Upper lobe of right lung (tissue), 1 donor: Measurements from ENCODE around the gene C6orf132. TPM values are rescaled to one million over a fixed set of nuclear protein-coding genes. Genes with fewer than 3 reads are reported as not detected.

Source experiments
- ATAC-seq: fragments of 200-7000 bp; cut with Tn5 transposase; one replicate; pipeline ENCODE4 v1.9.1; 2020; ENCODE audit warnings: mild to moderate bottlenecking, moderate library complexity
- DNase-seq: peaks from one replicate; pipeline ENCODE4 v3.0.0-alpha.2; 2020
- H3K27ac ChIP-seq: fragments of 200-600 bp; one replicate; pipeline ENCODE4 v1.8.0; 2022
- H3K27me3 ChIP-seq: fragments of 200-600 bp; one replicate; pipeline ENCODE4 v1.8.0; 2022; ENCODE audit warnings: mild to moderate bottlenecking
- H3K36me3 ChIP-seq: fragments of 200-600 bp; one replicate; pipeline ENCODE4 v1.8.0; 2022
- H3K4me1 ChIP-seq: fragments of 200-600 bp; one replicate; pipeline ENCODE4 v1.8.0; 2022
- H3K4me3 ChIP-seq: fragments of 200-600 bp; one replicate; pipeline ENCODE4 v1.8.0; 2022; ENCODE audit warnings: mild to moderate bottlenecking
- H3K9me3 ChIP-seq: fragments of 200-600 bp; one replicate; pipeline ENCODE4 v1.8.0; 2022
- intact Hi-C: fragments of 100-400 bp; cut with DNase I; formaldehyde crosslinking; loops from one replicate; pipeline ENCODE4 v1.11.0; 2022
- total RNA-seq: library from RNA; stranded (reverse); fragmentation: NEBNext Ultra II Directional; extraction: Animal tissue kit (Norgen Biotek cat#: 25700); gene quantifications from one replicate; pipeline ENCODE4 v1.2.1, GENCODE V29; 2021
- TF ChIP-seq, protein P1 (sequence below): fragments of 200-600 bp; IDR thresholded peaks from one replicate; pipeline ENCODE4 v1.8.0; 2022; ENCODE audit warnings: antibody characterized with exemption
- donor health status: DM: no; HTN: yes; CAD: no; lungs with severe emphysema.

C6orf132 gene
- total RNA-seq, 1 donor from 2014 or later = 11.5 TPM

DNA sequence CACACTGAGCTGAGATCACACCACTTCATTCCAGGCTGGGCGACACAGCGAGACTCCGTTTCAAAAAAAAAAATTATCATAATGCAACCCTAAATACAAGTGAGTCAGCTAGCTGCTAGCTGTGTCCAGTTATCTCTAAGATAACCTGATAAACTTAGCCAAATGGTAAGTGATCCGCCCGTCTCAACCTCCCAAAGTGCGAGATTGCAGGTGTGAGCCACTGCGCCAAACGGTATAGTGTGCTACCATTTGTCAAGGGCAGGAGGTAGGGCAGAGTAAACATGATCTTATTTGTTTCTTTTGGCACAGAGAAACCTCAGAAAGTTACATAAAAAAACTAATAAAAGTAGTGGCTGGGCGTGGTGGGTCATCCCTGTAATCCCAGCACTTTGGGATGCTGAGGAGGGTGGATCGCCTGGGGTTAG is 4.7 kb upstream of the C6orf132 start:
- no peaks in the 10 kb centered on the region for H3K36me3 ChIP-seq
- TF ChIP-seq, protein P1, sequence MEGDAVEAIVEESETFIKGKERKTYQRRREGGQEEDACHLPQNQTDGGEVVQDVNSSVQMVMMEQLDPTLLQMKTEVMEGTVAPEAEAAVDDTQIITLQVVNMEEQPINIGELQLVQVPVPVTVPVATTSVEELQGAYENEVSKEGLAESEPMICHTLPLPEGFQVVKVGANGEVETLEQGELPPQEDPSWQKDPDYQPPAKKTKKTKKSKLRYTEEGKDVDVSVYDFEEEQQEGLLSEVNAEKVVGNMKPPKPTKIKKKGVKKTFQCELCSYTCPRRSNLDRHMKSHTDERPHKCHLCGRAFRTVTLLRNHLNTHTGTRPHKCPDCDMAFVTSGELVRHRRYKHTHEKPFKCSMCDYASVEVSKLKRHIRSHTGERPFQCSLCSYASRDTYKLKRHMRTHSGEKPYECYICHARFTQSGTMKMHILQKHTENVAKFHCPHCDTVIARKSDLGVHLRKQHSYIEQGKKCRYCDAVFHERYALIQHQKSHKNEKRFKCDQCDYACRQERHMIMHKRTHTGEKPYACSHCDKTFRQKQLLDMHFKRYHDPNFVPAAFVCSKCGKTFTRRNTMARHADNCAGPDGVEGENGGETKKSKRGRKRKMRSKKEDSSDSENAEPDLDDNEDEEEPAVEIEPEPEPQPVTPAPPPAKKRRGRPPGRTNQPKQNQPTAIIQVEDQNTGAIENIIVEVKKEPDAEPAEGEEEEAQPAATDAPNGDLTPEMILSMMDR = no peak
- no peaks in the 10 kb centered on the region for H3K9me3 ChIP-seq
- no peaks in the 10 kb centered on the region for H3K4me1 ChIP-seq
- peaks cover 4% of the 10 kb centered on the region for H3K27me3 ChIP-seq
- ATAC-seq (no peak), DNase-seq (no peak)
- H3K4me3 ChIP-seq = no peak overlapping the region
- intact Hi-C loops = no loop called here
- H3K27ac ChIP-seq = no peak overlapping the region

DNA sequence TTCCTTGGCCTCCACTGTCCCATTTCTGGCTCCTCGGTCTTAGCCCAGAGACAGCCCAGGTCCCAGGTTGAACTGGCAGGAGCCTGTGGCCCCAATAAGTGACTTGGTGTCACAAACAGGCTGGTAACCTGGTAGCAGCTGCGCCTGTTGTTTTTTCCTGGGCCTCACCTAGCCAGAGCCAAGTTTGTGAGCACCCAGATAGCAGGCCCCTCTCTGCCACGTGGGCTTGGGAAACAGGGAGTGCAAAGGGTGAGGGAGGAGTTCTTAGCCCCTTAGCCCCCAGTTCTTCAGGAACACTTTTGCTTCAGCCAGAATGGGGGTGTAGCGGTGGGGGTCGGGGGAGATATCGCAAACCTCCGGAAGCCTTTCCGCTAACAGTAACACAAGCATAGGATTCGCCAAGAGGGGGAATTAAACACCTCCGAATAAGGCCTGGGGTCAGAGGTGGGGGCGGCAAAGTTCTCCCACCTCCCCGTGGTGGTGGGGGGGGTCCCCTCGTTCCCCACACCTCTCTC is 760 bp downstream of the C6orf132 start:
- no peaks in the 10 kb centered on the region for H3K9me3 ChIP-seq
- TF ChIP-seq, protein P1 = no peak
- H3K27ac ChIP-seq = peak overlapping the region; percentile 83
- peaks cover 4% of the 10 kb centered on the region for H3K27me3 ChIP-seq
- DNase-seq (no peak), ATAC-seq (peak; percentile 7)
- H3K4me1 ChIP-seq = peaks cover 16% of the 10 kb centered on the region
- intact Hi-C loops = no loop called here
- no peaks in the 10 kb centered on the region for H3K36me3 ChIP-seq
- peak overlapping the region; percentile 57 for H3K4me3 ChIP-seq

DNA sequence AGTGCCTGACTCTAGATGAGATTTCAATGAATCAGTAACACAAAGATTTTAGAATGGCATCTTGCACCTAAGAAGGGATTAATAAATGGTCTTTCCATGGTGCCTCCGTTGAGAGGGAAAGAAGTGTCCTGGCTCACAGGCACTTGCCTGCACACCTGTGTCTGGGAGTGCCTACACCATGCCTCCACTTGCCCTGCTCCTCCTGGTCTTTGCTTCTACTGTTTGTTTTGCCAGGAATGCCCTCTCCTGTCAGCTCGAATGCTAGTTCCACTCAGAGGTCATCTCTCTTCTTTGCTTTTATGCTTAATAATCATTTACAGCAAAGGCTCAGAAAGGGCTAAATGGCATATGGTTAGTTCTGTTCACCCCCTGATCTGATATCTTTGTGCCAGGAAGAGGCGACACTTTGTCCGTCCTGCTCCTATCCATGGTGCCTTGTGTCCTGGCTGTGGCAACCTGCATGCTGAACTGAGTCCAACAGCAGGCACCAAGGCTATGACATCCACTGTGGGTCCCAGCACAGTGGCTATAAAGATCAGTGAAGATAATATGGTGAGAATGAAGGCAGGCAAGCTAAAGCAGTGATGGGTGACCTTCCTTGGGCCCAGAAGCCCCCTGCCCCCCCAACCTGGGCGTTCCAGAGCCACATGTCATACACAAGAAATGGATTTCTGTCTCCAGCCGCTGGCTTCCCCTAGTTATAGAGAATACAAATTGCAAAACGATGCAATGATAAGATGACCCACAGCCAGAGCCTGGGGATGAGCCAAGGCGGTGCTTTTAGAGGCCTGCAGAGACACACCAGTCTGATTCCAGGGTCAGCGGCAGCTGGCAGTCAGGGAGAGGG is 1.4 kb downstream of the C6orf132 start:
- TF ChIP-seq, protein P1 = no peak
- Histone ChIP-seq H3K36me3 (no peaks in the 10 kb centered on the region), H3K4me3 (peak overlapping the region; percentile 57), H3K27ac (peak overlapping the region; percentile 83), H3K4me1 (peaks cover 16% of the 10 kb centered on the region), H3K27me3 (peaks cover 4% of the 10 kb centered on the region), H3K9me3 (no peaks in the 10 kb centered on the region)
- intact Hi-C loops = no loop called here
- ATAC-seq (no peak), DNase-seq (no peak)

DNA sequence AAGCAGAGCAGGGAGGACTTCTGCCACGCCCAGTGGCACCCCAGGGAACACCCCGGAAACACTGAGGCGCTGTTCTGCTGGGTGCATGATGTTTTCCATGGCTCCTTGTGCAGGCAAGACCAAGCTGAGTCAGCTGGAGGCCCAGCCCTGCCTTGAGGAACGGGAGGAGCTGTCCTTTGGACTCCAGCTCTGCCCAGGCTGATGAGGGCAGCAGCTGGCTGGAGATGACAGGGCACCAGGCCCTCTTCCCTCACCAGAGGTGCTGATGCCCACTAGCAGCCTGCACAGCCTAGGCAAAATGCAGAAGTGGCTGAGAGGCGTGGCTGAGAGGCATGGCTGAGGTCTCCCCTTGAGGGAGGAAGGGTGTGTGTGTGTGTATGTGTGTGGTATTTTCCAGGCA is 2.4 kb downstream of the C6orf132 start:
- no peak overlapping the region for H3K4me3 ChIP-seq
- DNase-seq (no peak), ATAC-seq (peak; percentile 47)
- H3K27me3 ChIP-seq = peaks cover 4% of the 10 kb centered on the region
- TF ChIP-seq, protein P1 = no peak
- no peaks in the 10 kb centered on the region for H3K36me3 ChIP-seq
- H3K9me3 ChIP-seq = no peaks in the 10 kb centered on the region
- intact Hi-C loops = no loop called here
- peaks cover 16% of the 10 kb centered on the region for H3K4me1 ChIP-seq
- H3K27ac ChIP-seq = no peak overlapping the region

DNA sequence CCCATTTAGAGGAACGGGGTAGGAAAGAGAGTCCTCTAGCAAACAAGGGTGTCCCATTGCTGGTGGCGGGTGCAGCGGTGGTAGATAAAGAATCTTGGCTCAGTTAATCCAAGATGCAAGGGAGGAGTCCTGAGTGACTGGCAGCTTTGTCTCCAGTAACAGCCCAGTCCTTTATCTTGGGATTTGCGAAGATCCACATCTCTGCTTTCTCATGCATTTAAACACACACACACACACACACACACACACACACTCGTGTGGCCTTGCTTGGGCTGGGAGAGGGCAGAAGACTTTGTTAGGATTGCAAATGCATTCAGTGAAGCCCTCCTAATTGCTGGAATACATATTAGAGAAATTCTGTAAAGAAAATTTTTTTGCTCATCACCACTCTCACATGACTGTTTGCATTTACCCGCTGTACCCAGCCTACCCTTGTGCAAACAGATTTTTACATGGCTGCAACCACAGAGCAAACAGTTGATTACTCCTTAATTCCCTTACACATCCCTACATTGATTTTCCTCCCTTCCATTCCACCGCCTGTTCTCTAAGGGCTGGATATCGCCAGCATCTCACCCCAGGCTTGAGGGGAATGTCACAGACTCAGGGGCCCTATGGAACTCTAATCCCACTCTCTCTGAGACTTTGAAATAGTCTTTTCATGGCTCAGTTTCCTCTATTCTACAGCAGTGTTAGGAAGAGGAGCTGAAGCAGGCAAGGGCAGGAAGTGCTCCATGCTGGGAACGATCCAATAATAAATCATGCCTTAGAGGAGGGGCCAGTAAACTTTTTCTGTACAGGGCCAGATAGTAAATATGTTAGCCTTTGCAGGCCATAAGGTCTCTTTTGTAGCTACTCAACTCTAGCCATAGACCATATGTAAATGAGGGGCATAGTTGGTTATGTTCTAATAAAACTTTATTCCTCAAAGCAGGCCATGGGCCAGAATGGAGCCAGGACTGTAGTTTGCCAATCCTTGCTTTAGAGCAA is 3.5 kb downstream of the C6orf132 start:
- Histone ChIP-seq H3K9me3 (no peaks in the 10 kb centered on the region), H3K36me3 (no peaks in the 10 kb centered on the region), H3K27ac (no peak overlapping the region), H3K27me3 (peaks cover 4% of the 10 kb centered on the region), H3K4me1 (peaks cover 16% of the 10 kb centered on the region), H3K4me3 (no peak overlapping the region)
- DNase-seq (no peak), ATAC-seq (no peak)
- TF ChIP-seq, protein P1 = no peak
- intact Hi-C loops = no loop called here
